Right lobe of liver (tissue), 4 donors: ENCODE measurements around the gene USF2.

ENCODE experiments used
- POLR2A ChIP-seq: fragments of 450-650 bp; IDR thresholded peaks from one replicate; pipeline ENCODE4 v1.6.1; 2017; ENCODE audit warnings: antibody characterized with exemption, mild to moderate bottlenecking
- TF ChIP-seq, protein P1 (sequence below), 4 donors: fragments of 200-600 bp in 3 of 4; fragments of 450-650 bp in 1 of 4; IDR thresholded peaks; one replicate each; pipeline versions ENCODE4 v1.5.1 to v1.8.0; 2016 to 2022; ENCODE audit warnings: antibody characterized with exemption in 4 of 4, mild to moderate bottlenecking in 2 of 4
- donor health status: DM: no; HTN: no; CAD: no.
- donor health status: DM: no; HTN: no; CAD: no.
- donor health status: DM: no; HTN: yes; CAD: no.

DNA sequence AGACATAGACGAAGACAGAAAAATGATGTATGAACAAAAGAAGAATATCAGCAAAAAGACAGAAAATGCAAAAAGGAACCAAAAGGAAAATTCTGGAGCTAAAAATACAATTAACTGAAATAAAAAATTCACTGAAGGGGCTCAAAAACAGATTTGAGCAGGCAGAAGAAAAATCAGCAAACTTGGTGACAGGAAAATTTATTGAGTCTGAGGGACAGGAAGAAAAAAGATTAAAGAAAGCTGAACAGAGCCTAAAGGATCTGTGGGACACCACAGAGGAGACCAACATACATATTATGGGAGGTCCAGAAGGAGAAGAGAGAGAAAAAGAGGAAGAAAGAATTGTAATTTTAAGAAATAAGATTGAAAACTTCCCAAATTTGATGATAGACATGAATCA, 27.3 kb upstream of the USF2 start:
- no peak for TF ChIP-seq POLR2A
- TF ChIP-seq, protein P1, sequence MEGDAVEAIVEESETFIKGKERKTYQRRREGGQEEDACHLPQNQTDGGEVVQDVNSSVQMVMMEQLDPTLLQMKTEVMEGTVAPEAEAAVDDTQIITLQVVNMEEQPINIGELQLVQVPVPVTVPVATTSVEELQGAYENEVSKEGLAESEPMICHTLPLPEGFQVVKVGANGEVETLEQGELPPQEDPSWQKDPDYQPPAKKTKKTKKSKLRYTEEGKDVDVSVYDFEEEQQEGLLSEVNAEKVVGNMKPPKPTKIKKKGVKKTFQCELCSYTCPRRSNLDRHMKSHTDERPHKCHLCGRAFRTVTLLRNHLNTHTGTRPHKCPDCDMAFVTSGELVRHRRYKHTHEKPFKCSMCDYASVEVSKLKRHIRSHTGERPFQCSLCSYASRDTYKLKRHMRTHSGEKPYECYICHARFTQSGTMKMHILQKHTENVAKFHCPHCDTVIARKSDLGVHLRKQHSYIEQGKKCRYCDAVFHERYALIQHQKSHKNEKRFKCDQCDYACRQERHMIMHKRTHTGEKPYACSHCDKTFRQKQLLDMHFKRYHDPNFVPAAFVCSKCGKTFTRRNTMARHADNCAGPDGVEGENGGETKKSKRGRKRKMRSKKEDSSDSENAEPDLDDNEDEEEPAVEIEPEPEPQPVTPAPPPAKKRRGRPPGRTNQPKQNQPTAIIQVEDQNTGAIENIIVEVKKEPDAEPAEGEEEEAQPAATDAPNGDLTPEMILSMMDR (IDR thresholded peaks at IDR 0.05) = no peak
